HT-29 (cell line): ENCODE data around the gene SYNPO2. TPM values are rescaled to one million over a fixed set of nuclear protein-coding genes. Genes with fewer than 3 reads are reported as not detected.
"Not testable (repeated sequence)": the region's sequence is repeated elsewhere in the genome, so short reads cannot be mapped to it uniquely, and the experiment has no call there.

ENCODE experiments used
- DNase-seq: peaks from one replicate; pipeline ENCODE4 v3.0.0-alpha.2; 2015; ENCODE audit warnings: low spot score
- total RNA-seq: library from RNA; depleted of rRNA; stranded (reverse); fragments of >200 nt; shearing (Covaris generic); gene quantifications from 2 replicates; pipeline ENCODE4 v1.2.3, GENCODE V29; 2014

The SYNPO2 gene
- total RNA-seq, 1 experiment from 2014 or later: not detected

DNA sequence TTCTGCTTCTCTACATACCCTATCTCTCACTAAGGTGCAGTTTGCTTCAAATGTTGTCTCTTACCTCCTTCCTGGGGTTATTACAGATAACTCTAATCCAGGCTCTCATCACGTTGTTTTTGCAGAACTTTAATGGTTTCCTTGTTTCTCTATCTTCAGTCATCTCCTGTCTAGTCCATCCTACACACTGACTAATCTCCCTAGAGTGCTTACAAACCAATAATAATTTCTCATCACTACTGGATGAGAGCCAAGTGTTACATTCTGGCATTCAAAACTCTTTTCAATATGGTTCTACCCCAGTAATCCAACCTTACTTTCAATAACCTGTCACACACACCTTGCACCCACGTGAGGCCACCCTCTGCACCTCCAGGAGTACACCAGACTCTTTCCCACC is 86.1 kb downstream of the SYNPO2 start:
- no peak for DNase-seq

DNA sequence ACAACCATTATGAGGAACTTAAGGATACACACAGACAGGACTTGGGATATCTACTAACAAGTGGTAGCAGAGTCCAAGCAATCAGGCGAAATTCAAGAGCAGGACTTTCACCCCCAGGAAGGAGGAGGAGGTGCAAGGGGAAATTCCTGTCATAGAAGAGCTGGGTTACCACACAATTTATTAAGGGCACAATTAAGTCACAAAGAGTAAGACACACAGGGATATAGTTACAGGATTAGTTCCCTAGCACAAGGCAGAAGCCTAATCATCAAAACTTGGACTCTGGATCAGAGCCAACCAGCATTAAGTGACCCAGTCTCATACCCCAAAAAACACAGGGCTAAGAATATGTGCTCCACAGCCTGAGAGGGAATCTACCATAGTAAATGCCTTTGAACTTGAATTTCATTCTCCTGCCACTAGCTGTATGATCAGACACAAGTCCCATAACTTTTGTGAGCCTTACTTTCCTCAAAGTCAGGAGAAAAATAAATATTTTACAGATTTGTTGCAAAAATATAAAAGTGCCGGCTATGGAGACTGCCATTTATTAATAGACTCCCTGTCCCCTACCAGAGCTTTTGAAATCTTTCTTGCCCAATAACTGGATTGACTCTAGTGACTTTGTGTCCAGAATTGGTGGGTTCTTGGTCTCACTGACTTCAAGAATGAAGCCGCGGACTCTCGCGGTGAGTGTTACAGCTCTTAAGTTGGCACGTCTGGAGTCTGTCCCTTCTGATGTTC is 87.0 kb downstream of the SYNPO2 start:
- no peak for DNase-seq

- not testable (repeated sequence) for DNase-seq
These were observed 87.5 kb downstream of the SYNPO2 start for GRCh38 chr4:118976193-118976560.

DNA sequence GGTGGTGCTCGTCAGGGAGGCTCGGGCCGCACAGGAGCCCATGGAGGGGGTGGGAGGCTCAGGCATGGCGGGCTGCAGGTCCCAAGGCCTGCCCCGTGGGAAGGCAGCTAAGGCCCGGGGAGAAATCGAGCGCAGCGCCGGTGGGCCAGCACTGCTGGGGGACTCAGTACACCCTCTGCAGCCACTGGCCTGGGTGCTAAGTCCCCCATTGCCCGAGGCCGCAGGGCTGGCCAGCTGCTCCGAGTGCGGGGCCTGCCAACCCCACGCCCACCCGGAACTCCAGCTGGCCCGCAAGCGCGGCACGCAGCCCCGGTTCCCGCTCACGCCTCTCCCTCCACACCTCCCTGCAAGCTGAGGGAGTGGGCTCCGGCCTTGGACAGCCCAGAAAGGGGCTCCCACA is 88.4 kb downstream of the SYNPO2 start:
- DNase-seq: not testable (repeated sequence)

- no peak for DNase-seq
These were observed 91.1 kb downstream of the SYNPO2 start for GRCh38 chr4:118979712-118980111.

DNA sequence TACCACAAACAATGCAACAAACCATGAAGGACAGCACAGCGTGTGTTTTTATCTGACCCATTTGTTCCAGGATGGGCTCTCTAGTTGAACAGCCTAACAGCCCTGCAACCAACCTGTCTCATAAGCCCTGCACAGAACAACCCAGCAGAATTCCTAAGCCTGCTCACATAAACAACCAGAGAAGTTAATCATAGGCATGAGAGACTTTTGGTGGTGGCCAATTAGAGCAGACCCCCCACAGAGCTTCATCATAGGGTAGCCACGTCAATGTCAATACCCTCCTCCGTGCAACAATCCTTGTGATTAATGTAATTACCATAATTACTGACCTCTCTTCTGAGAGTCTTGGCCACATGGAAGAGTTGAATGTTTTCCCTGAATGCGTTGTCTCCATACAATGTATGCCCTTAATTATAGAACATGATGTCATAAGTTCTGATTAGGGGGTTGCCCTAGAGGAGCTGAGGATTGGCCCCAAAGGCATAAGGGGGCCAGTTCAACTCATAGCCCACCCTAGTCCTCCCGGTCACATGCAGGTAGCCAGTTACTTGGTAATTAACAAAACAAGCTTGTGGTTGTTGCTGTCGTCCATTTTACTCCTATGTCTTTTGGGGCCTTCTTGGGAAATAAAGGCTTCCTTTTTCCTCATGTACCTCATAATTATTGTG is 92.7 kb downstream of the SYNPO2 start:
- DNase-seq: no peak

- DNase-seq: peak; percentile 81
These were observed 93.3 kb downstream of the SYNPO2 start for GRCh38 chr4:118981839-118982381.

DNA sequence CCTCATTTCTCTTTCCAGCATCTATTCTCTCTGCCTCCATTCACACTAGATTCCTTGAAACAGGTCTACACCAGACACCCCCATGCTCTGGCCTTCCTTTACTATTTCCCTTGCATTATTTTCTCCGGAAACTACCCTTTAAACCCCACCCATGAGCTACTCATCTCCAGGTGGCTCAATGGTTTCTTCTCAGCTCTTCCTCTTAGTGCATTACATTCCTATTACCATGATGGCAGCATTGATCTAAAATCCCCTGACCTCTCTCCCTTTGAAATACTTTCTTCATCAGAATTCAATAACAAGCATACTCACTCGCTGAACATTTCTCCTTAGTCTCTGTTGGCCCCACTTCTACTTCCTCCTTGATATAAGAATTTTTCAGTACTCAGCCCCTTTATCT is 94.6 kb downstream of the SYNPO2 start:
- DNase-seq: no peak

GRCh38 chr4:118983831-118984230 is 95.2 kb downstream of the SYNPO2 start:
- no peak for DNase-seq

- DNase-seq: no peak
These were observed 96.7 kb downstream of the SYNPO2 start for GRCh38 chr4:118985170-118986000.

DNA sequence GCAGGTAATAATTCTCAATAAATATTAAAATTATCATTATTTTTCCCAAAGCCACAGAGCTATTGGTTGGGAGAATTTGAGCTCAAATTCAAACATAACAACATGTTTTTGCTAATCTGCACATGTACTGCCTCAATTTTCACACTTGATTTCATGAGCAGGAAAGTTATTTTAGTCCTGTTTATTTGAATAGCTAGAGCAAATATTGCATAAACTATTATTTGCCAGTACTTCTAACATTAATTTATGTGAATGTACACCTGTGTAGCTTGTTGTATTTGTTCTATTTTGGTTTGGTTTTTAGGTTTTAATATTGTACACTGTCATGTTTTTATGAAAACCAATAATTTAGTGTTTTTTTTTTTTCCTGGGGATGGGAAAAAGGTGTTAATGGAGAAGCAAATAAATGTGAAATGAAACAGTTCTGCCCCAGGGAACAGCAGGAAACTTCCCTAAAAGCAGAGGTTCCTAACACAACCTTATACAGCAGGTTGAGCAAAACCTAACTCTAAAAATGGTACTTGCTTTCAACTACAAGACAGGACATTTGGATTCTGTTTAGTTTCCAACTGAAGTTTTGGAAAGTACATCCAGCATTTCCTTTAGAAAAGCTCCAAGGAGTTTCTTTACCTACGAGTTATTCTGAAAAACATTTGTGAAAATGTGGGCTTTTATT is 99.4 kb downstream of the SYNPO2 start:
- DNase-seq: no peak

DNA sequence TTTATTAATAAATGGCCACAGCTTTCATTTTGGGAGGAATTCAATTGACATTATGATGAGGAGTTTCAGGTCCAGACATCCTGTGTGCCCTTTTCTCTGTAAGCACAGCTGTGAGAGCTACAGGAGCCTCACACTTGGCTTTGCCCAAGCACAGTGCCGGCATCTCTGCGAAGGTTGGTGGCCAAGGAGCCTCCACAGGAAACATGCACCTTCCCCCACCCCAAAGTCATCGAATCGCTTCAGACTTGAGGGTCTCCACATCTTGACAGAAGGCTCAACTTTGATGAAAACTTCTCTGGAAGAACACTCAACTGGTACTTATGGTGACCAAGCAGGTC is 100.0 kb downstream of the SYNPO2 start:
- no peak for DNase-seq

GRCh38 chr4:118989098-118990080 is 100.7 kb downstream of the SYNPO2 start:
- no peak for DNase-seq

- no peak for DNase-seq
These were observed 103.0 kb downstream of the SYNPO2 start for GRCh38 chr4:118991686-118992085.

DNA sequence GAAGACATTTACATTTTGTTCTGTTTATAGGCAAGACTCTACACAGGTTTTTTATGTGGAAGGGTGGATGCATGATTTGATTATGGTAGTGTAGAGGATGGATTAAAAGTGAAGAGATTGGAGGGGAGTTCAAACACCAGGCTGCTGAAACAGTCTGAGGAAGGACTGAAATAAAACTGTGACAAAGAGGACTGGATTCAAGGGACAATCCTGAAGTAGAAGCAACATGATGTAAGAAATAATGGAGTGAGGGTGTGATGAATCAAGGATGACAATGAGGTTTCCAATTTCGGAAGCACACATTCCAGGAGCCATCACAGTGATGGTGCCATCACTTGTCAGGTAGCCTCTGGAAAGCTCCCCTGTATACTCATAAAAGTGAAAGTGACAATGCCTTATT is 103.5 kb downstream of the SYNPO2 start:
- no peak for DNase-seq

- DNase-seq: no peak
These were observed 104.7 kb downstream of the SYNPO2 start for GRCh38 chr4:118993333-118993732.

- no peak for DNase-seq
These were observed 105.4 kb downstream of the SYNPO2 start for GRCh38 chr4:118994030-118994429.

- DNase-seq: no peak
These were observed 107.2 kb downstream of the SYNPO2 start for GRCh38 chr4:118995693-118996391.

- no peak for DNase-seq
These were observed 108.9 kb downstream of the SYNPO2 start for GRCh38 chr4:118997601-118998000.

- no peak for DNase-seq
These were observed 111.3 kb downstream of the SYNPO2 start for GRCh38 chr4:118999919-119000318.
